Erythroblast (primary cell): Measurements from ENCODE around the gene TRIO.
"Not testable (repeated sequence)": the region's sequence is repeated elsewhere in the genome, so short reads cannot be mapped to it uniquely, and the experiment has no call there.

Source experiments
- GATA1 ChIP-seq: IDR thresholded peaks from 2 replicates; pipeline ENCODE4 v1.6.1; 2011; ENCODE audit warnings: low read depth, mild to moderate bottlenecking, control low read depth, low read length, moderate library complexity
- POLR2A ChIP-seq: IDR thresholded peaks from 2 replicates; pipeline ENCODE4 v1.6.1; 2011; ENCODE audit warnings: mild to moderate bottlenecking, low read length

- TF ChIP-seq POLR2A, GATA1: not testable (repeated sequence)
These were observed 45.8 kb upstream of the TRIO start for GRCh38 chr5:14097380-14097779.
